Esophagus squamous epithelium (tissue), 5 donors: ENCODE results near the gene CALM1. TPM values are rescaled to one million over a fixed set of nuclear protein-coding genes. Genes with fewer than 3 reads are reported as not detected.

ENCODE experiments used
- DNase-seq: peaks from one replicate; lab custom pipeline; 2025; lab: John Stamatoyannopoulos, UW
- H3K27ac ChIP-seq, 4 donors: fragments of 200-600 bp; sonication (generic); one replicate each; pipeline ENCODE4 v1.5.1; 2016 to 2019; ENCODE audit warnings: mild to moderate bottlenecking in 1 of 4
- H3K27me3 ChIP-seq, 4 donors: fragments of 200-600 bp; sonication (generic); 1 replicate in 3 of 4; 2 replicates in 1 of 4; pipeline versions ENCODE4 v1.5.1 to v1.6.0; 2017 to 2021; ENCODE audit warnings: antibody characterized with exemption in 1 of 4
- H3K36me3 ChIP-seq, 3 donors: fragments of 200-600 bp; sonication (generic); one replicate each; pipeline ENCODE4 v1.5.1; 2016 to 2019
- H3K4me1 ChIP-seq, 3 donors: fragments of 200-600 bp; sonication (generic); one replicate each; pipeline ENCODE4 v1.5.1; 2017 to 2019
- H3K4me3 ChIP-seq, 4 donors: fragments of 200-600 bp; sonication (generic); 1 replicate in 3 of 4; 2 replicates in 1 of 4; pipeline ENCODE4 v1.5.1; 2016 to 2019; ENCODE audit warnings: mild to moderate bottlenecking in 2 of 4, moderate library complexity in 1 of 4
- H3K9me3 ChIP-seq, 3 donors: fragments of 200-600 bp; sonication (generic); one replicate each; pipeline ENCODE4 v1.5.1; 2016 to 2019
- CTCF ChIP-seq, 6 experiments: fragments of 450-650 bp in 4 of 6; fragments of 200-600 bp in 2 of 6; sonication (generic) in 2 of 6; IDR thresholded peaks; one replicate each; pipeline ENCODE4 v1.5.1; 2016 to 2019; ENCODE audit warnings: antibody characterized with exemption in 6 of 6, mild to moderate bottlenecking in 4 of 6, moderate library complexity in 4 of 6
- POLR2A ChIP-seq, 4 donors: fragments of 450-650 bp; IDR thresholded peaks; one replicate each; pipeline ENCODE4 v1.6.1; 2017; ENCODE audit warnings: antibody characterized with exemption in 4 of 4, mild to moderate bottlenecking in 4 of 4, moderate library complexity in 3 of 4
- WGBS, 2 donors: methylation state at CpG; one replicate each; pipeline ENCODE4 v1.1.5; 2018; 5-methylcytosine and 5-hydroxymethylcytosine counted together
- intact Hi-C: fragments of 100-400 bp; cut with DNase I; formaldehyde crosslinking; loops from one replicate; pipeline ENCODE4 v1.15.0; 2022
- total RNA-seq, 4 donors: library from RNA; depleted of rRNA; stranded (reverse); fragments of >200 nt; gene quantifications; one replicate each; pipeline ENCODE4 v1.1.0, GENCODE V29; 2016
- donor health status: DM: yes; HTN: yes; CAD: no.

Gene CALM1
- total RNA-seq, 4 donors from 2014 or later = 329 to 554 (median 426) TPM

- H3K4me1 ChIP-seq = peaks cover 0 to 24% (median 2%) of the 10 kb centered on the region in 3 donors
- no peak overlapping the region for H3K4me3 ChIP-seq
- no peaks in the 10 kb centered on the region for H3K27me3 ChIP-seq
- peaks cover 0 to 12% (median 9%) of the 10 kb centered on the region in 3 donors for H3K9me3 ChIP-seq
- TF ChIP-seq POLR2A (IDR thresholded peaks at IDR 0.05) (no peak), CTCF (IDR thresholded peaks at IDR 0.05) (no peak)
- intact Hi-C loops = no loop called here
- H3K27ac ChIP-seq = no peak overlapping the region
- 77 to 82% methylated on average over 7 to 8 of the region's 9 CpGs for WGBS, 2 donors
- no peaks in the 10 kb centered on the region for H3K36me3 ChIP-seq
- DNase-seq = no peak
Measured at GRCh38 chr14:90447720-90448497, 51.1 kb downstream of the CALM1 start.

GRCh38 chr14:90449411-90449810 lies 52.6 kb downstream of the CALM1 start:
- intact Hi-C loops = no loop called here
- no peak for DNase-seq
- Histone ChIP-seq H3K4me1 (peaks cover 0 to 20% (median 0%) of the 10 kb centered on the region in 3 donors), H3K4me3 (no peak overlapping the region), H3K9me3 (peaks cover 0 to 12% (median 9%) of the 10 kb centered on the region in 3 donors), H3K36me3 (no peaks in the 10 kb centered on the region), H3K27ac (no peak overlapping the region), H3K27me3 (no peaks in the 10 kb centered on the region)
- WGBS, 2 donors = 65 to 84% methylated on average over 4 to 5 of the region's 5 CpGs
- TF ChIP-seq CTCF (IDR thresholded peaks at IDR 0.05) = no peak
- TF ChIP-seq POLR2A (IDR thresholded peaks at IDR 0.05) = no peak

- Histone ChIP-seq H3K27me3 (no peaks in the 10 kb centered on the region), H3K4me3 (no peak overlapping the region), H3K36me3 (no peaks in the 10 kb centered on the region), H3K27ac (no peak overlapping the region), H3K4me1 (peaks cover 0 to 13% (median 0%) of the 10 kb centered on the region in 3 donors), H3K9me3 (peaks cover 0 to 12% (median 9%) of the 10 kb centered on the region in 3 donors)
- TF ChIP-seq CTCF (IDR thresholded peaks at IDR 0.05) = no peak
- no peak for TF ChIP-seq POLR2A (IDR thresholded peaks at IDR 0.05)
- 90 to 96% methylated on average over 5 to 6 of the region's 6 CpGs for WGBS, 2 donors
- intact Hi-C loops = no loop called here
- no peak for DNase-seq
Measured at GRCh38 chr14:90450151-90450550, 53.3 kb downstream of the CALM1 start.

GRCh38 chr14:90450667-90451066 lies 53.8 kb downstream of the CALM1 start:
- Histone ChIP-seq H3K27ac (no peak overlapping the region), H3K27me3 (no peaks in the 10 kb centered on the region), H3K4me1 (peaks cover 0 to 11% (median 0%) of the 10 kb centered on the region in 3 donors), H3K9me3 (peaks cover 0 to 12% (median 9%) of the 10 kb centered on the region in 3 donors), H3K4me3 (no peak overlapping the region), H3K36me3 (no peaks in the 10 kb centered on the region)
- TF ChIP-seq CTCF (IDR thresholded peaks at IDR 0.05) (no peak), POLR2A (IDR thresholded peaks at IDR 0.05) (no peak)
- DNase-seq = no peak
- intact Hi-C loops = no loop called here
- 92 to 93% methylated on average over 3 of the region's 3 CpGs for WGBS, 2 donors

GRCh38 chr14:90451443-90451842 lies 54.6 kb downstream of the CALM1 start:
- no peaks in the 10 kb centered on the region for H3K36me3 ChIP-seq
- no peak for DNase-seq
- peaks cover 0 to 11% (median 0%) of the 10 kb centered on the region in 3 donors for H3K4me1 ChIP-seq
- H3K4me3 ChIP-seq = no peak overlapping the region
- WGBS, 2 donors = 87 to 97% methylated on average over 12 to 13 of the region's 13 CpGs
- TF ChIP-seq POLR2A (IDR thresholded peaks at IDR 0.05) (no peak), CTCF (IDR thresholded peaks at IDR 0.05) (no peak)
- H3K27me3 ChIP-seq = no peaks in the 10 kb centered on the region
- intact Hi-C loops = no loop called here
- peaks cover 0 to 12% (median 9%) of the 10 kb centered on the region in 3 donors for H3K9me3 ChIP-seq
- no peak overlapping the region for H3K27ac ChIP-seq
